ENCODE data around the gene CORO2B. TPM values are rescaled to one million over a fixed set of nuclear protein-coding genes. Genes with fewer than 3 reads are reported as not detected.

The CORO2B gene
- total and polyA plus RNA-seq, 2 of the 13 experiments (the other 11 are each of a cell fraction or from before 2014, with no cell fraction given), result 0.35 to 0.63 TPM

DNA sequence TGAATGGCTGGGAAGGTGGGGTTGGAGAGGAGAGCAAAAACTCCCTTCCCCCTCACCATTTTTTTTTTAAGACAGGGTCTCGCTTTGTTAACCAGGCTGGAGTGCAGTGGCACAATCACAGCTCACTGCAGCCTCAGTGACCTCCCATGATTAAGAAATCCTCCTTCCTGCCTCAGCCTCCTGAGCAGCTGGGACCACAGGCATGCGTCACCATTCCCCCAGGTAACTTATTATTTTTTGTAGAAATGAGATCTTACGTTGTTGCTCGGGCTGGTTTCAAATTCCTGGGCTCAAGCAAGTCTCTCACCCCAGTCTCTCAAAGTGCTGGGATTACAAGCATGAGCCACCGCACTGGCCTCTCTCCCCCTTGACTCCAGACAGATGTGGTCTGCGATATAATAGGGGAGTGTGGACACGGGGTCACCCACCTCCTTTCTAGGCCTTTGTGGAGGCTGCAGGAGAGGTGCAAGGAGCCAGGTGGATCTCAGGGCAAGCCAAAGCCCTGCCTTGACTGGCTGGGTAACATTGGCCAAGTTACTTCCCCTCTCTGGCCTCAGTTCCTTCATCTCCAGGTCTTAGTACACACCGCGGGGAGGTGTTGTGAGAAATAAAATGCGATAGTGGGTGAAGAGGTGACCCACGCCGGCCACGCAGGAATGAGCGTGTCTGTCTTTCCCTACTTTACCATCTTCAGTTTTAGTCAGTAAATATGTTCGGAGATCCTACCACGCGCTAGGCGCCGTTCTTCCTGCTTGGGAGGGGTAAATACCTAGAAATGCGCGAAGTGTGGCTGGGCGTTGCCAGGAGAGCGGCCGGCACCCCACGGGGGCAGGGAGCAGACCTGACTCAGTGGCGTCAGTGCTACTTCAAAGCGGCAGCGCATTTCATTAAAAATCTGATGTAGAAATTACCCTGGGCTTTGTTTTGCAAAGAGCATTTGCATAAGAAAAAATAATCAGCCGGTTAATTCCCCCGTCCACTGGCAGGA lies 20.2 kb upstream of the CORO2B start:
- TF ChIP-seq PTBP1 (IDR thresholded peaks at IDR 0.05; ENCODE audit: low read depth, low read length, poor library complexity, severe bottlenecking) (no peak), GATAD1 (CRISPR knock-in tag; IDR thresholded peaks at IDR 0.05) (no peak), DPF2 (CRISPR knock-in tag; IDR thresholded peaks at IDR 0.05; ENCODE audit: borderline replicate concordance, low read depth) (no peak), ZNF367 (CRISPR knock-in tag; IDR thresholded peaks at IDR 0.05; ENCODE audit: borderline replicate concordance) (no peak), YEATS4 (CRISPR knock-in tag; IDR thresholded peaks at IDR 0.05; ENCODE audit: borderline replicate concordance) (no peak), SP1 (IDR thresholded peaks at IDR 0.05) (no peak), SP1 (CRISPR knock-in tag; IDR thresholded peaks at IDR 0.05) (no peak), SALL2 (CRISPR knock-in tag; IDR thresholded peaks at IDR 0.05) (no peak), KAT7 (CRISPR knock-in tag; IDR thresholded peaks at IDR 0.05; ENCODE audit: borderline replicate concordance) (no peak), ARNT2 (CRISPR knock-in tag; IDR thresholded peaks at IDR 0.05; ENCODE audit: low read depth) (no peak), PAX8 (CRISPR knock-in tag; IDR thresholded peaks at IDR 0.05; ENCODE audit: borderline replicate concordance) (no peak), SMAD1 (CRISPR knock-in tag; IDR thresholded peaks at IDR 0.05; ENCODE audit: borderline replicate concordance, low read depth) (no peak), ZNF577 (CRISPR knock-in tag; IDR thresholded peaks at IDR 0.05; ENCODE audit: borderline replicate concordance, low read depth) (no peak)
- TF ChIP-seq, protein P1, sequence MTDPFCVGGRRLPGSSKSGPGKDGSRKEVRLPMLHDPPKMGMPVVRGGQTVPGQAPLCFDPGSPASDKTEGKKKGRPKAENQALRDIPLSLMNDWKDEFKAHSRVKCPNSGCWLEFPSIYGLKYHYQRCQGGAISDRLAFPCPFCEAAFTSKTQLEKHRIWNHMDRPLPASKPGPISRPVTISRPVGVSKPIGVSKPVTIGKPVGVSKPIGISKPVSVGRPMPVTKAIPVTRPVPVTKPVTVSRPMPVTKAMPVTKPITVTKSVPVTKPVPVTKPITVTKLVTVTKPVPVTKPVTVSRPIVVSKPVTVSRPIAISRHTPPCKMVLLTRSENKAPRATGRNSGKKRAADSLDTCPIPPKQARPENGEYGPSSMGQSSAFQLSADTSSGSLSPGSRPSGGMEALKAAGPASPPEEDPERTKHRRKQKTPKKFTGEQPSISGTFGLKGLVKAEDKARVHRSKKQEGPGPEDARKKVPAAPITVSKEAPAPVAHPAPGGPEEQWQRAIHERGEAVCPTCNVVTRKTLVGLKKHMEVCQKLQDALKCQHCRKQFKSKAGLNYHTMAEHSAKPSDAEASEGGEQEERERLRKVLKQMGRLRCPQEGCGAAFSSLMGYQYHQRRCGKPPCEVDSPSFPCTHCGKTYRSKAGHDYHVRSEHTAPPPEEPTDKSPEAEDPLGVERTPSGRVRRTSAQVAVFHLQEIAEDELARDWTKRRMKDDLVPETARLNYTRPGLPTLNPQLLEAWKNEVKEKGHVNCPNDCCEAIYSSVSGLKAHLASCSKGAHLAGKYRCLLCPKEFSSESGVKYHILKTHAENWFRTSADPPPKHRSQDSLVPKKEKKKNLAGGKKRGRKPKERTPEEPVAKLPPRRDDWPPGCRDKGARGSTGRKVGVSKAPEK (CRISPR knock-in tag; IDR thresholded peaks at IDR 0.05; ENCODE audit: borderline replicate concordance), result no peak
- Histone ChIP-seq H4K20me1 (ENCODE audit: insufficient read depth, low read length) (no peaks in the 10 kb centered on the region), H3K4me1 (ENCODE audit: insufficient read depth, low read length) (peaks cover 4% of the 10 kb centered on the region; the same call in 1 of the 2 replicates), H3K27ac (ENCODE audit: extremely low read length, insufficient read depth, low read length) (no peak overlapping the region), H3K27me3 (ENCODE audit: control insufficient read depth in 1 of 2, insufficient read depth in 2 of 2, low read length in 2 of 2) (peaks cover 3 to 12% of the 10 kb centered on the region in 2 experiments; a peak in 2 of 5 replicates), H3K9ac (ENCODE audit: insufficient read depth, low read depth, low read length) (no peak overlapping the region), H3K4me3 (replicated peaks in 1 of 3; ENCODE audit: insufficient read depth in 1 of 3, low read depth in 2 of 3, low read length in 3 of 3) (no peak overlapping the region), H3K4me2 (ENCODE audit: low read depth, low read length) (no peak overlapping the region), H3K9me3 (ENCODE audit: low read length) (no peaks in the 10 kb centered on the region), H2AFZ (ENCODE audit: low read length) (no peak overlapping the region), H3K79me2 (ENCODE audit: insufficient read depth, low read length) (no peaks in the 10 kb centered on the region), H3K36me3 (replicated peaks in 1 of 2; ENCODE audit: control insufficient read depth in 1 of 2, insufficient read depth in 2 of 2, low read length in 2 of 2) (no peaks in the 10 kb centered on the region)
- CTCF ChIA-PET (ENCODE audit: low intra/inter-chr PET ratio, low total read pairs), result interaction anchor here (1.4 to 2.7 kb wide), 5 partner anchors 8 to 366 kb away, joined by 4 to 24 read pairs (median 5); no protein-coding TSS in a partner anchor
- in situ Hi-C loops (cut with HindIII; ENCODE audit: extremely low pct_ligation_motif_present, low pct_unique_long_range_greater_than_20kb) (loop anchor here (5.0 to 10.0 kb wide), 2 partner anchors 319 to 366 kb away; no protein-coding TSS in a partner anchor), intact Hi-C loops (cut with micrococcal nuclease; ENCODE audit: unreplicated experiment) (loop anchor here (1.0 to 2.0 kb wide), 2 partner anchors 116 to 316 kb away; no protein-coding TSS in a partner anchor)
- POLR2A ChIA-PET, result no interaction called here
- 53% methylated on average over 28 of the region's 30 CpGs for WGBS (ENCODE audit: low lambda C conversion rate)
- no TSS peak for BruUV-seq (replicated peaks)
- ATAC-seq (no peak), DNase-seq (ENCODE audit: low spot score) (no peak), FAIRE-seq (no peak)

All from HepG2 (cell line).